GM12878 (cell line): Measurements from ENCODE around the gene C9orf72. TPM values are rescaled to one million over a fixed set of nuclear protein-coding genes. Genes with fewer than 3 reads are reported as not detected.

ENCODE experiments used
- ATAC-seq: fragments of 200-7000 bp; cut with Tn5 transposase; 3 replicates; pipeline ENCODE4 v1.9.1; 2020; ENCODE audit warnings: mild to moderate bottlenecking, moderate library complexity
- BruUV-seq: library from RNA; stranded (reverse); fragments of 400-500 nt; replicated peaks from 2 replicates; lab custom pipeline; 2021; lab: Mats Ljungman, UMichigan
- CTCF ChIA-PET: fragments of 300-600 bp; sonication (Branson Sonifier 250); formaldehyde crosslinking; extraction: SDS; loops from one replicate; lab custom pipeline; 2021; ENCODE audit warnings: inconsistent platforms; lab: Yijun Ruan, JAX
- POLR2A ChIA-PET: fragments of 350-600 bp; formaldehyde crosslinking; extraction: SDS; loops from one replicate; lab custom pipeline; 2021; ENCODE audit warnings: inconsistent platforms; lab: Charles Lee
- RAD21 ChIA-PET: fragments of 300-600 bp; sonication (Branson Sonifier 250); formaldehyde crosslinking; loops from one replicate; lab custom pipeline; 2023; ENCODE audit warnings: antibody characterized with exemption; ENCODE audit not compliant: unreplicated experiment; lab: Charles Lee
- SMC1A ChIA-PET: fragments of 300-600 bp; sonication (Branson Sonifier 250); formaldehyde crosslinking; loops from one replicate; lab custom pipeline; 2023; ENCODE audit not compliant: unreplicated experiment, uncharacterized antibody; lab: Charles Lee
- DNase-seq: peaks from one replicate; pipeline ENCODE4 v3.0.0-alpha.2; 2011; ENCODE audit warnings: low read depth, low spot score
- FAIRE-seq: peaks from 3 replicates; lab custom pipeline; 2011; peaks lifted over from hg19 to GRCh38; lab: Jason Lieb, UNC
- H2AFZ ChIP-seq: 2 replicates; pipeline ENCODE4 v1.6.0; 2011; ENCODE audit warnings: low read depth, low read length, control low read depth; ENCODE audit not compliant: control insufficient read depth
- H3K27ac ChIP-seq: 2 replicates; pipeline ENCODE4 v1.5.1; 2011; ENCODE audit warnings: control low read depth; ENCODE audit not compliant: control insufficient read depth, insufficient read depth
- H3K27me3 ChIP-seq, 2 experiments: replicated peaks in 1 of 2; 2 replicates each; pipeline versions ENCODE4 v1.6.0 to v1.6.1; 2011; ENCODE audit warnings: low read length in 1 of 2; ENCODE audit not compliant: control insufficient read depth in 2 of 2, insufficient read depth in 2 of 2
- H3K36me3 ChIP-seq, 2 experiments: 2 replicates each; pipeline ENCODE4 v1.5.1; 2011; ENCODE audit warnings: low read length in 1 of 2; ENCODE audit not compliant: control insufficient read depth in 2 of 2, insufficient read depth in 2 of 2
- H3K4me1 ChIP-seq: 2 replicates; pipeline ENCODE4 v1.6.1; 2011; ENCODE audit warnings: mild to moderate bottlenecking, low read length, moderate library complexity, mixed read lengths; ENCODE audit not compliant: control insufficient read depth, insufficient read depth
- H3K4me2 ChIP-seq: 2 replicates; pipeline ENCODE4 v1.6.0; 2011; ENCODE audit warnings: control low read depth; ENCODE audit not compliant: control insufficient read depth, insufficient read depth
- H3K4me3 ChIP-seq: fragments of 200-600 bp; sonication (generic); 2 replicates; pipeline ENCODE4 v1.5.1; 2016
- H3K79me2 ChIP-seq: 2 replicates; pipeline ENCODE4 v1.6.0; 2011; ENCODE audit warnings: low read length; ENCODE audit not compliant: control insufficient read depth, insufficient read depth
- H3K9ac ChIP-seq: 2 replicates; pipeline ENCODE4 v1.8.0; 2011; ENCODE audit warnings: low read length, control low read depth, mixed read lengths; ENCODE audit not compliant: control insufficient read depth, insufficient read depth
- H3K9me3 ChIP-seq: replicated peaks from 3 replicates; pipeline ENCODE4 v1.5.1; 2011; ENCODE audit warnings: mild to moderate bottlenecking, low read length; ENCODE audit not compliant: control insufficient read depth, insufficient read depth
- H4K20me1 ChIP-seq: 2 replicates; pipeline ENCODE4 v1.6.0; 2011; ENCODE audit not compliant: control insufficient read depth, insufficient read depth
- ASH2L ChIP-seq: fragments of 300-600, 200-600 bp; sonication (generic); IDR thresholded peaks from 2 replicates; pipeline ENCODE4 v1.6.1; 2017; ENCODE audit warnings: low read depth, mild to moderate bottlenecking, borderline replicate concordance
- CREB1 ChIP-seq: IDR thresholded peaks from 2 replicates; pipeline ENCODE4 v1.6.1; 2012; ENCODE audit warnings: low read depth, mild to moderate bottlenecking, inconsistent platforms
- IRF4 ChIP-seq: IDR thresholded peaks from 2 replicates; pipeline ENCODE4 v1.6.1; 2011; ENCODE audit warnings: low read depth, low read length
- MYB ChIP-seq: fragments of 150-350 bp; IDR thresholded peaks from 2 replicates; pipeline ENCODE4 v1.6.1; 2014; ENCODE audit warnings: mild to moderate bottlenecking, low read depth, low read length, borderline replicate concordance
- RUNX3 ChIP-seq: IDR thresholded peaks from 2 replicates; pipeline ENCODE4 v1.6.1; 2012; ENCODE audit warnings: low read length, inconsistent platforms
- WGBS: methylation state at CpG from one replicate; pipeline ENCODE4 v1.1.6; 2016; ENCODE audit warnings: low lambda C conversion rate; ENCODE audit not compliant: insufficient replicate concordance, insufficient coverage; ENCODE audit errors: missing lambda C conversion rate; 5-methylcytosine and 5-hydroxymethylcytosine counted together
- in situ Hi-C: fragments of 300-500 bp; cut with MboI; formaldehyde crosslinking; loops from 9 replicates; pipeline ENCODE4 v1.14.3; 2018; ENCODE audit warnings: mixed read lengths
- intact Hi-C: fragments of 100-400 bp; cut with micrococcal nuclease; formaldehyde crosslinking; loops from one replicate; pipeline ENCODE4 v1.14.2; 2022; ENCODE audit not compliant: unreplicated experiment
- polyA plus RNA-seq, 11 experiments: library from polyadenylated mRNA; depleted of rRNA in 4 of 11; unstranded in 6 of 11; stranded (reverse) in 5 of 11; fragments of >200 nt; fragmentation: Nextera tagmentation in 4 of 11; fragmentation: Illumina TruSeq in 1 of 11; extraction: Ambion mirVana in 4 of 11; extraction: Trizol in 1 of 11; gene quantifications; 1 replicate in 1 of 11; 2 replicates in 10 of 11; pipeline versions ENCODE4 v1.2.1 to v1.2.3, GENCODE V29; 2011 to 2016; ENCODE audit warnings: inconsistent platforms in 2 of 11, missing spikeins in 2 of 11, low read depth in 1 of 11
- total RNA-seq, 4 experiments: library from RNA; depleted of rRNA in 3 of 4; stranded (reverse); fragments of >200 nt in 3 of 4; fragmentation: Illumina TruSeq in 1 of 4; extraction: Trizol in 1 of 4; gene quantifications; 2 replicates each; pipeline versions ENCODE4 v1.2.1 to v1.2.3, GENCODE V29; 2013 to 2021

The C9orf72 gene
- total and polyA plus RNA-seq, 10 of the 15 experiments (the other 5 are each of a cell fraction or from before 2014, with no cell fraction given) = 4.8 to 9.0 (median 6.4) TPM

- peak overlapping the region; percentile 66 for H3K9ac ChIP-seq
- ATAC-seq = peak; percentile 81
- peak overlapping the region; percentile 6; the same call in 1 of the 2 replicates for H3K27ac ChIP-seq
- no peak for FAIRE-seq
- no peaks in the 10 kb centered on the region for H3K36me3 ChIP-seq
- H2AFZ ChIP-seq = peak overlapping the region; percentile 80
- intact Hi-C loops = loop anchor here (1.0 to 5.0 kb wide), 4 partner anchors 87 to 196 kb away; no protein-coding TSS in a partner anchor
- SMC1A ChIA-PET = interaction anchor here (1.2 to 11.1 kb wide), 14 partner anchors 10 to 196 kb away, joined by 3 to 89 read pairs (median 10); no protein-coding TSS in a partner anchor
- RAD21 ChIA-PET = interaction anchor here (0.7 to 5.9 kb wide), 14 partner anchors 10 to 195 kb away, joined by 3 to 97 read pairs (median 5); no protein-coding TSS in a partner anchor
- H3K4me1 ChIP-seq = no peaks in the 10 kb centered on the region; the same call in none of the 2 replicates
- H3K27me3 ChIP-seq = no peaks in the 10 kb centered on the region
- POLR2A ChIA-PET = interaction anchor here (4.3 kb wide), 1 partner anchor 11 kb away, joined by 21 read pairs; no protein-coding TSS in a partner anchor
- CTCF ChIA-PET = interaction anchor here (0.6 to 7.9 kb wide), 19 partner anchors 11 to 201 kb away, joined by 3 to 116 read pairs (median 8); no protein-coding TSS in a partner anchor
- no peak for DNase-seq
- WGBS = 1% methylated on average over 16 of the region's 25 CpGs
- no peaks in the 10 kb centered on the region for H3K79me2 ChIP-seq
- H3K4me2 ChIP-seq = peak overlapping the region; percentile 78
- peak overlapping the region; percentile 85 for H3K4me3 ChIP-seq
- TF ChIP-seq ASH2L (no peak), MYB (no peak), RUNX3 (0 out of 2 replicates have a peak, but pooled peaks have one; percentile 11), IRF4 (0 out of 2 replicates have a peak, but pooled peaks have one; percentile 8), CREB1 (peak; percentile 13; the same call in 1 of the 2 replicates)
- TF ChIP-seq, all 136 proteins: peak for 3
- Histone ChIP-seq H4K20me1 (no peaks in the 10 kb centered on the region), H3K9me3 (no peaks in the 10 kb centered on the region)
- BruUV-seq = TSS peak; percentile 64
- in situ Hi-C loops = loop anchor here (5.0 kb wide), 1 partner anchor 197 kb away; no protein-coding TSS in a partner anchor
Observed at GRCh38 chr9:27528886-27529315, 44.4 kb downstream of the C9orf72 start.
